Fibroblast of upper back skin (primary cell): ENCODE results near the gene IER5.
"Not testable (repeated sequence)": the region's sequence is repeated elsewhere in the genome, so short reads cannot be mapped to it uniquely, and the experiment has no call there.

Source experiments
- DNase-seq: peaks from one replicate; pipeline ENCODE4 v3.0.0-alpha.2; 2013

IER5 gene

DNA sequence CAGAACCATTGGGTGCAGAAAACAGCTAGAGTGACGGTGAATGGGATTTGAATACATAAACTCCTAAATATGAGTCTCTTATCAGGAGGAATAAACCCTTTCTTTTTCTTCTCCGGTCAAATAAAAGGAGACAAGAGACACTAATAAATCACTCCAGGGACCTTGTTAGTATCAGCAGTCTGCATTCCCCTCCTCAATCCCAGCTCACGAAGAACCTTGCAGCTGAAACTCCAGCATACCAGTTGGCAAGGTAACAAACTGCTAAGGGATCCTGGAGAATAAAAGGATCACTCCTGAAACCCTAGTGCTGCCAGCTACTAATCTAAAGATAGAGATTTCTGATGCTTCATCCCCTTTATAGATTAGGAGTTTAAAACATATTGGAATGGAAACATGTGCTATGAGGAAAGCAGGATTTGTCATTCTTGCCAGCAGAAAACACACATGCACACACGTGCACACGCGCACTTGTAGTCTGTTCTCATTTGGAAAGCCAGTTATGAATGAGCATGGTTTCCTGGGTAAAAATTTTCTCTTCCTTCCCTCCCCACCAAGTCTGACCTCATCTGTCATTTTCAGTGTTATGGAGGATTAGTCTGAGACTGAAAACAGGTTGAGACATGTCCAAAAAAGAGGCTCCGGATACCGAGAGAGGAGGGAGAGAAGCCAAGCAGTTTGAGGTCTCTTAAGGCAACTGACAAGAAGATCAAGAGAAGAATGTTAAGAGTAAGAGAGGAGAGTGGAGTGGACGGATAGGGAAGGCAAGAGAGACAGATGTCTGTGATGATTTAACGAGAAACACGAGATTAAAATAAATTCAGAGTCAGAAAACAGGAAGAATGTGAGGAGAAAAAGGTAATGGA is 10.9 kb downstream of the IER5 start:
- DNase-seq, result peak; percentile 94

DNA sequence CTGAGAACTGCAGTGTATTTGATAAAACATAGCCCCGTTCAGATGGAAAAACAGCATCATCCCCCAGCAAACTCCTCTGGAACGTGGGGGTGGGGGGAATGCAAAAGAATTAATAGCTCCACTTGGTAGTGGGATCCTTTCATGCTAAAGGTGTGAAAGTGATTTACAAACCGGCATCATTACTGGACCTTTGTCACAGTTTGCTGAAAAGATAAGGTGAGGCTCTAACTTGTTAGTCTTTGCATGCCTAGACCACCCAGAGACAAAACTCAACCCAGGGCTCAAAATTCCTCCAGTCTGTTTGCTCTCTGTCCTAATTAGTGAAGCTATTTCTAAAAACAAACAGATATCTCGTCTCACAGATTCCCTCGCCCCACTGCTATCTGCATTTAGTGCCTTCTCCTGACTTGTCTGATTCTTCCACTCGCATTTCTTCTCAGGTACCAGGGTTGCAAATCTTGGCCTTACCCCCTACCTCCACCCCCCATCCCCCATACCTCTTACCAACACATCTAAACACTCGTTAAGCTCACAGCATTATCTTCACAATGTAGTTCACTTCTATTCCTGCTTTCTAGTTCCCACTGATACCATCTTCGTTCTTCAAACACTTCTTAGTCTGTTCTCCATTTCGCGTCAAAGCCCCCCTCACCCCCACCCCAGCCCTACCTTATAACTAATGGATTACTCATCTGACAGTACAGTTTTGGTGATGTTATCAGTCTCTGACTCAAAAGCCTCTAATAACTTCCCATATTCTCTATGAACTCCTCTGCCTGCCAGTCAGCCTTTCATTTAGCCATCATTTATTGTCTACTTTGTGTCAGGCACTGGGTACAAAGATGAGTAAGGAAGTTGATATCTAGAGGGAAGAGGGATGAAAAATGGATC is 11.8 kb downstream of the IER5 start:
- DNase-seq, result peak; percentile 52

DNA sequence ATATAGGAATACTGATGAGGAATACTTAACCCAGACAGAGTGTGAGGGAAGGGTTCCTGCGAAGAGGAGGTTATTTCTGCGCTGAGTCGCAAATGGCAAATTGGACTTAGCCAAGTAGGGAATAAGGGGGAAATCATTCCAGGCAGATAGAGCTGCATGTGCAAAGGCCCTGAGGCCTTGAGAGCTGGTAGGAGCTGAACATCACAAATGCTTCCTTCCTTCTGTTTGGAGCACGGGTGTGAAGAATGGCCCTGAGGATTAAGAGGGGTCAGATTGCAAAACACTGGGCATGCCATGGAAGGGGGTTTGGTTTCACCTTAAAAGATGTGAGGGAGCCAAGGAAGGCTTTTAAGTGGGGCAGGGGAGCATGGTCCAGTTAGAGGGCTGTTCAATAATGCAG is 12.4 kb downstream of the IER5 start:
- DNase-seq, result no peak

DNA sequence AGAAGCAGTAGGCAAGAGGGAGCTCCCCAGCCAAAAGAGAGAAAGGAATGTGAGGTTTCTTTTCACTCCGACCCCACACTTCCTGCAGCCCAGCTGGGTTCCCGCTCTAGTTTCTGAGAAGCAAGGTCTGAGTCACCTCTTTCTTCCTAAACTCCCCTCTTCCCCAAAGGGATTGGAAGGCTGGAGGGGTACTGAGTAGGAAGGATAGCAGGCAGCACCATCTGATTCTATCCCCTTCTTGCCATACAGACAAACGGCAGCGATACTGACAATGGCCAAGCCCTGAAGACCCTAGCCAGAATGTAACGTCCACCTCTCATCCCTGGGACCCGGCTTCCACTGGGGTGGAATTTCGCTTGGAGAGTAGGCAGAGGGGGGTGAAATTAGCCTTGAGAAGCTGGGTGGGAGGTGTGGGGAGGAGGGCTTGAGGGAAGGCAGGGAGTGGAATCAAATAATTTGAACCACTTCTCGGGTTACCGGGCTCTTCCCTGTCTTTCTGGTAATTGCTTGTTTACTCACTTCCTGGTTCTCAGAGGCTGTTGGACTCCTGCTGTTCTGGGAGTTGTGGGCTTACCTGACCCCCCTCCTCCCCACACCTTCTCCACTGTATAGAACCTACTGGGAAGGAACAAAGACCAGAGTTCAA is 13.2 kb downstream of the IER5 start:
- DNase-seq, result peak; percentile 88

DNA sequence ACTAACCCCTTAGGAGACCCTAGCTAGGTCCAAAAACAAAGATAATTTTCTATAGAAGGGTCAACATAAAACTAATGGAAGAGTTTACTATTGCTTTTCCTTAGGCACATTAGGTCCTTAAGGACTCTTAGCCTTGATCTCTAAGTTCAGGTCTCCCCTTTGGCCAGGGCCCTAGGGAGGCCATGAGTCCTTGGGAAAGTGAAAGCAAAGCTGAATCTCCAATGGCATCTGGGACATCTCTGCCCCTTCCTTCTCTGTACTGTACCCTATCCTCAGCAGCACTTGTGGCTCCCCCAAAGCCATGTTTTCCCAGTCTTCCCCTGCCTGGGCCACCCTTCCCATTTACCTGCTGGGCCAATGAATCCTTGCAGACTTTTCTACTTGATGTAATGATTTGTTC is 14.3 kb downstream of the IER5 start:
- no peak for DNase-seq

DNA sequence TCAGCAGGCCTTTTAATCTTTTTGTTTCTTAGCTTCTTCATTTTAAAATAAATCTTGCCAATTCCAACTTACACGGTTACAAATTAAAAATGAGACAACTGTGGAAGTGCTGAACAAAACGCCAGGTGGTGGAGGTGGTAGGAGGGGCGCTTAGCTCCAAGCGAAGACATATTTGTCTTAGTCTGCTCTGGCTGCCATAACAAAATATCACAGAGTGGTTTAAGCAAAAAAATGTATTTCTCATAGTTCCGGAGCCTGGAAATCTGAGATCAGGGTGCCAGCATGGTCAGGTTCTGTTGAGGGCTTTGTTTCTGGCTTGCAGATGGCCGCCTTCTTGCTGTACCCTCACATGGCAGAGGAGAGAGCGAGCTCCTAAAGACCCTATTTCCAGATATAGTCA is 14.9 kb downstream of the IER5 start:
- DNase-seq, result no peak

DNA sequence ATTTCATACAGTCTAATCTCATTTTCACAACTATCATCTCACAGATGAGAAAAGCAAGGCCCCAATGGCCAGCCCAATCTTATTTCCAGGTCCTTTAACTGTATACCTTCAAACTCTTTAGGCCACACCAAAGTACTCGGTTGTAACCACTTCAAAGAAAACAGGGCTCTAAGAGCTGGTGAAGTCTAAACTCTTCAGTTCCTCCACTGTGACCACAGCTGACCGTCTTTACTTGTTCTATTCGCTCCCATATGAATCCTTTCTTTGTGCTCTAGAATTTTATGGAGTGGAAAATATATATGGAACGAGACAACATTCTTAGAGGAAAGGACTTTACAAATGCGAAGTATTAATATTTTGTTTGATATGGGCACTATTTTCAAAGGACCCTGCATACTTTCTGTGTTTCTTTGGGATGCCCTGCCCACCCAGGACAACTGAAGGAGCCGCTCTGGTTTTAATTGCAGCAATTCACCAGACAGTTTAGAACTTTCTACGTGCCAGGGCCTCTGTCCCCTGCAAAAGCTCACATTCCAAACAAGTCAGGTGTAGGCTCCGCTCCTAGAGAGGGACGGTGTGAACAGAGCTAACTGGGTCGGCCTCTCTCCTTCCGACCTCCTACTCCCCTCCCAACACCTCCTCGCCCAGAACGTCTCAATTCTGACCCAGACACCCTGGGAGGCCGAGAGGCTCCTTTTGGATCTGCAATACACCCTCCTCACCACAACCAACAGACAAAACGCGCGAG is 15.7 kb downstream of the IER5 start:
- no peak for DNase-seq

- DNase-seq, result no peak
These were observed 16.3 kb downstream of the IER5 start for GRCh38 chr1:181104790-181105133.

DNA sequence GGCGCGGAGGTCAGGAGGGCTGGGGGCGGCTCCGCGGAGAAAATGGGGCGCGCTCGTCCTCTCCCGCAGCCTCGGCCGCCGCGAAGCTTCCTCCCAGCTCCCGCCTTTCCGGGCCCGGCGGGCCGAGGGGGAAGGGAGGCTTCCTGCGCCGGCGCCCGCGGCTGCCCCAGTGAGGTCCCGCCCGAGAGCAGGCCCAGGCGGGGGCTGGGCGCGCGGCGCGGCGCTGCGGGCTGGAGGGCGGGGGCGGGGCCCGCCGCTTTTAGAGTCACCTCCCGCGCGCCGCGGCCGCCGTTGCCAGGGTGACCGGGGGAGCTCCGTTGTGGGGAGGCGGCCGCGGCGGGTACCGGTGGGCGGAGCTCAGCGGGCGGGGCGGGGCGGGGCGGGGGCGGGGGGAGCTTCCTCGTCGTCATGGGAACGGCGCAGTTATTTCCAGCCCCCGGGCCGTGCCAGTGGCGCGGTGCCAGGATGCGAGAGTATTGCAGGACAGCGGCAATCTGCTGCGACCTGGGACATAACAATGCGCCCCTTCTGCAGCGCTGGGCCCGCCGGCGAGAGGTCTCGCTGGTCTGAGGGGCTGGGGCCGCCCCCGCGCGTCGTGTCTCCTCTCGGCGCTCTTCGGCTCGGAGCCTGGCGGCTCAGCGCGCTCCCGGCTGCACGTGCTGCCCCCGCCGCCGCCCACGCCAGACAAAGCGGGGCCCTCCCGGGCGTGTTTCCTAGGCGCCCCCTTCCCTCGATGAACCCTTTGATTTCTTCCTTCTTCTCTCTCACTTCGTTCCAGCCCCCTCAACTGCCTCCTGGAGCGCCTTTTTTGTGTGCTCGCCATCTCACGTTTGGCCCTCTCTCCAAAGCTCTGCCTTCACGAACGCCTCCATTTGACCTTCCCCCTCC is 16.9 kb downstream of the IER5 start:
- DNase-seq, result peak; percentile 91

DNA sequence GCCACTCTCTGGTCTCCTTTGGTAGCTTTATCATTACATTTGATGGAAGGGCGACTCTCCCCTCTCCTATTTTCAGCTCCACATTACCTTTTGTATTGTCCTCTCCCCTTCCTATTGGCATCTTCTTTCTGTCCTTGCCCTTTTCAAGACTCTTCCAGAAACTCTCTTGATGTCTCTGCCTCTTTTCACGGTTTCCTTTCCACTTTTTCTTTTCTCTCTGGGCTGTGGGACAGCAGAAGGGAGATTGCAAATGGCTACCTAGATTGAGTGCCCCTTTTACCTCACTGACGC is 17.5 kb downstream of the IER5 start:
- DNase-seq, result no peak

DNA sequence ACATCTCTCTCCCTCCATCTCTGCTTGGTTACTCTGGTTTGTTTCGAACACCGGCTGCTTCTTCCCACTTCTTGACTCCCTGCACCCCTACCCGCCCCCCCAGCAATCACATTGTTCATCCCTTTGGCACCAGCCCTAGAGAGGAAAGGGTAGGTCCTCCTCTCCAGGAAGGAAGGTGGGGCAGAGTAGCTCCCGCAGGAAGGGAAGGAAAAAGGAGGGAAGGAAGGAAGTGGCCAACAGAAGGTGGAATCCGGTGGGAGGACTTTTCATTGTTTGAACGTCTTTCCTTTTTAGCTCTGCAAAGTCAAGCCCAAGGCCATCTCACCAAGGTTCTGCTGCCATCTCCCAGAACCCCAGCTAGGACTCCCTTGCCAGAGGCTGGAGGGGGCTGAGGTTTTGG is 18.0 kb downstream of the IER5 start:
- DNase-seq, result no peak

DNA sequence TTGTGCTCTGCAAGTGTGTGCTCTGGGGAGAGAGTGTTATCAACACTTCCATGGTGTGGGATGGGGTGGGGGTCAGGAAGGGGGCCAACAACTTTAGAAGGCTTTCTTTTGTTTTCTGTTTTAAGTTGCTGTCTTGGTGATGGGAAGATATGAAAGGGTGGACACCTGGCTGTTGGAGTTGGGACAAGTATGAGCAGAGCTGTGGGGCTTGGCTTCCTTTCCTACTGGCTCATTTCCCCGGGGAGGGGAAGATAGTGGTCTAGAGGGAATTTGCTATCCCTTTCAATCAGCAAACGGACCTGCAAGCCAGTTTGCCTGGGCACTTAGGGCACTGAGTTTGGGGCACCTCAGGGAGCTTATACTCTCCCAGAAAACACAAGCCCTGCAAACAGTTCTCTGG is 19.2 kb downstream of the IER5 start:
- DNase-seq, result no peak

DNA sequence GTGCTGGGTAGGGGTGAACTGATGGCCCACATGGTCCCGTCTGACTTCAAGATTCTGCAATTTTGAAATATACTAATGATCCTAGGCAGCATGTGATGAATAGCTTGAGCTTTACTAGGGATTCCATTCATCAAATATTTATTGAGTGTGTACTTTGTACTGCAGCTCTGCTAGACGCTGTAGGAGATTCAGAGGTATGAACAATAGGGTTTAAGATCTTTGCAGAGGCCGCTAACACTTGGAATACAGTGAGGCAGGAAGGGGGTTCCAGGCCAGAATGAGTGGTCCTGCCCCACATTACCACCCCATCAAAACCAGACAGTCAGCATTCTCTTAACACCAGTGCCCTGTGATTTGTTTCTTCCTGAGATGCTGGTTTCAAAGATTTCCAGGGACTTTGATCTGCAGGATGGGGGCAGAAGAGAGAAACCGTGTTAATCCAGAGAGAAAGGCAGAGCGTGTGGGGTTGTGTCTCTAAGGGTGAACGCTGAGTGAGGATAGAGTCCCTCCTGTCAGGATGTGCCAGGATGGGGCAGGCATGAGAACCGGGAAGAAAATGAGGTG is 19.9 kb downstream of the IER5 start:
- DNase-seq, result no peak

DNA sequence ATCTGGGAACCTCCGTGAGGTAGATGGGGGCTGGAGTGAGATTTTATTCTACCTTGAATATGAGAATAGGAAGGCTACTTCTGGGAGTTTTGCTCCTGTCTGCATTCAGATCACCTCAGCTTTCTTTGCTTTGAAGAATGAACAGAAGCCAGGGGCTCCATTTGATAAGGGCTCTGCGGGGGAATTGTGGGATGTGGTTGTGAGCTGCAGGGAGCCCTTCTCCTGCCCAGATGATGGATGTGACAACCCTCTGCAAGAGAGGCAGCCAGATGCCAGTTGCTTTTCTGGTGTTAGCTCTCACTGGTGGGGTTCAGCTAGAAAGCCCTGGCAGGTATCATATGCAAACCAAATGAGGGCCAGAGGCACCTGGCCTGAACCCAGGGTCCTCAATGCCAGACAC is 21.5 kb downstream of the IER5 start:
- DNase-seq, result no peak

DNA sequence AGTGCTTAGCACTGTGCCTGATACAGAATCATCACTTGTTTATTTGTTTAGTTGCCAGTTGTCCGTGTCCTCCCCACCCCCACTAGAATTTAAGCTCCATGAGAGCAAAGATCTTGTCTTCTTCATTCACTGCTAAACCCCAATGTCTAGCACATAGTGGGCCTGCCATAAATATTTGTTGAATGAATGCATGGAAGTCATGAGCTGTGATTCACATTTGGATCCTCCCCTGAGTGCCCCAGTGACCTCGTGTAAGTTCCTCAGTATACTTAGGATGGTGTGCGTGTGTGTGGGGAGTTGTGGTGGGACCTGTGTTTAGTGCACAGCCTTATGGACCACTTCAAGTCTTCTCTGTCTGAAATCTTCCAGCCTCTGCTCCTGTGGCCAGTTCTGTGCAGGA is 23.1 kb downstream of the IER5 start:
- DNase-seq, result no peak

GRCh38 chr1:181112071-181112929 is 23.8 kb downstream of the IER5 start:
- peak; percentile 94 for DNase-seq

DNA sequence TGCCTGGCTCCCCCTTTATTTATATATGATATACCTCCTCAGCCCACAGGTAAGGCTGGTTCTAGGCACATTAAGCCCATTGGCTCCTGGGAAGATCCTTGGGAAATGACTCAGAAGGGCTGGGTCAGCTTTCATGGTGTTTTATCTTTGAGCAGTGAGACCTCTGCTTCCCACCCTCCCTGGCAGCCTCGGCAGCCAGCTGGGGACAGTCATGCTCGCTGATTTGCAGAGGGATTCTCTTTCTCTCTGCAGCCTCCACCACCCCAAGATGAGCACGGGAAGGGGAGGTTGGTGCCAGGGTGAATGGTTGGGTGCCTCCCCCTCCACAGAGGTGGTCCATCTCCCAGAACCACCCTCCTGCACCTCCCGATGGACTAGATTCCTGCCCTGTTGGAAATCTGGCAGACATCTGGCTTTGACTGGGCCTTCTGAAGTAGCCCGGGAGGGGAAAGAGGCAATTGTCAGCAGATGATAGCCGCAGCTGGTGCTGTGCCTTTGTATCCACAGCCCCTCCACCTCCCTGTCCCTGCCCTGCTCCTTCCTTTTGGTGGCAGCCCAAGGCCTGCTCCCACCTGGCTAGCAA is 24.6 kb downstream of the IER5 start:
- DNase-seq, result no peak

DNA sequence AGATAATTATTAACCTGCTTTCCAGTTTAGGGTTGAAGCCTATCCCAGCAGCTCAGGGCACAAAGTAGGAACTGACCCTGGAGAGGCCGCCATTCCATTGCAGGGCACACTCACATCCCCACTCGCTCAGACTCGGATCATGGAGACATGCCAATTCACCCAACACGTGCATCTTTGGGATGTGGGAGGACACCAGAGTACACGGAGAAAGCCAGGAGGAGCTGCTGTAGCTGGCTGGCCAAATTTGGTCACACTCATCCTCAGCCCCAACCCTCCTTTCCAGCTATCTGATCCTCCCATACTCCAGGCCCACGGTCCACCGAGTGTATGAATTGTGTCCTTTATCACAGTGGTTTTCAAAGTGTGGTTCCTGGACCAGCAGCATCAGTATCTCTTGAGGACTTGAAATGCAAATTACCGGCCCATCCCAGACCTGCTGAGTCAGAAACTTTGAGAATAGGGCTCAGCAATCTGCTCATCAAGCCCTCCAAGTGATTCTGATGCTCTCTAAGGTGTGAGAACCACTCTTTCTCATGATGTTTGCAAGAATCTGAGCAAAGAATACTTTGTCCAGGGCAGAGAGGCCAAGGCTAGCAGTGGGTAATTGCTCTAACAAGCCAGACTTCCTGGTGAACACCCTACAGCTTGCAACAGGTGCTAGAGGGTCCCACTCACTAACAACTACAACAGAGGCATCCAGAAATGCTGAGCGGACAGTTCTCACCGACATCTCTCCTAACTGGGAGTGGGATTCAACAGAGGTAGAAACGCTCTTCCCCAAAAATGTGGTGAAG is 26.3 kb downstream of the IER5 start:
- DNase-seq, result no peak

DNA sequence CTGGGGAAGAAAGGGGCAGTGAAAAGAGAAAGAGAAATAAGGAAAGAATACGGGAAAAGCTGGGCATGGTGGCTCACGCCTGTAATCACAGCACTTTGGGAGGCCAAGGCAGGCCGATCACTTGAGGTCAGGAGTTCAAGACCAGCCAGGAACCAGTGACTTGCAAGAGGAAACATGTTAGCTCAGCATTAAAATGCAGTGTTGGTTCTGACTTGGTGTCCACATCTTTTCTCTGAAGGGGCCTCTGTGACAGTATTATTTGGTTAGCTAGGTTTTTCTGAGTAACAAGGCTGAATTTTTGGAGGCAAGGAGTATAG is 26.8 kb downstream of the IER5 start:
- DNase-seq, result no peak

DNA sequence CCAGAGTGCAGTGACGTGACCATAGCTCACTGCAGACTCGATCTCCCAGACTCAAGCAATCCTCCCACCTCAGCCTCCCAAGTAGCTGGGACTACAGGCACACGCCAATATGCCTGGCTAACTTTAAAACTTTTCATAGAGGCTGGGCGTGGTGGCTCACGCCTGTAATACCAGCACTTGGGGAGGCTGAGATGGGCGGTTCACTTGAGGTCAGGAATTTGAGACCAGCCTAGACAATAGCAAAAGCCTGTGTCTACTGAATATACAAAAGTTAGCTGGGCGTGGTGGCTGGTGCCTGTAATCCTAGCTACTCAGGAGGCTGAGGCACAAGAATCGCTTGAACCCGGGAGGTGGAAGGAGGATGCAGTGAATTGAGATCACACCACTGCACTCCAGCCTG is 27.5 kb downstream of the IER5 start:
- DNase-seq, result not testable (repeated sequence)
